HG03039 (cell line): Measurements from ENCODE around the gene NFASC.

ENCODE experiments used
- ATAC-seq: cut with Tn5 transposase; IDR thresholded peaks from one replicate; pipeline ENCODE4 v1.9.1; 2021; ENCODE audit warnings: mild to moderate bottlenecking, moderate library complexity; ENCODE audit not compliant: unreplicated experiment

The NFASC gene

GRCh38 chr1:204885790-204886189, 15.1 kb downstream of the NFASC start:
- no peak for ATAC-seq

GRCh38 chr1:204887846-204888245, 17.2 kb downstream of the NFASC start:
- ATAC-seq: no peak

- ATAC-seq: no peak
These were observed 17.6 kb downstream of the NFASC start for GRCh38 chr1:204888294-204888693.

- ATAC-seq: no peak
These were observed 19.2 kb downstream of the NFASC start for GRCh38 chr1:204889681-204890383.

GRCh38 chr1:204891860-204892259, 21.2 kb downstream of the NFASC start:
- no peak for ATAC-seq

- no peak for ATAC-seq
These were observed 23.4 kb downstream of the NFASC start for GRCh38 chr1:204894031-204894430.

- no peak for ATAC-seq
These were observed 23.9 kb downstream of the NFASC start for GRCh38 chr1:204894606-204895005.

- no peak for ATAC-seq
These were observed 25.4 kb downstream of the NFASC start for GRCh38 chr1:204896023-204896422.

GRCh38 chr1:204896787-204897469, 26.3 kb downstream of the NFASC start:
- ATAC-seq: no peak

GRCh38 chr1:204900721-204901120, 30.1 kb downstream of the NFASC start:
- ATAC-seq: no peak

- ATAC-seq: no peak
These were observed 32.0 kb downstream of the NFASC start for GRCh38 chr1:204902671-204903070.

GRCh38 chr1:204904228-204904810, 33.7 kb downstream of the NFASC start:
- ATAC-seq: no peak

GRCh38 chr1:204909109-204909508, 38.4 kb downstream of the NFASC start:
- ATAC-seq: no peak

- no peak for ATAC-seq
These were observed 45.3 kb downstream of the NFASC start for GRCh38 chr1:204915861-204916495.

GRCh38 chr1:204917802-204918201, 47.1 kb downstream of the NFASC start:
- ATAC-seq: no peak

GRCh38 chr1:204920511-204920910, 49.8 kb downstream of the NFASC start:
- ATAC-seq: no peak

GRCh38 chr1:204920967-204921366, 50.3 kb downstream of the NFASC start:
- ATAC-seq: no peak

- ATAC-seq: no peak
These were observed 51.3 kb downstream of the NFASC start for GRCh38 chr1:204921855-204922516.

- no peak for ATAC-seq
These were observed 52.5 kb downstream of the NFASC start for GRCh38 chr1:204923201-204923600.

GRCh38 chr1:204923626-204924012, 53.0 kb downstream of the NFASC start:
- ATAC-seq: no peak
